ENCODE data around the gene RPL21.
A peak's percentile ranks its signal among the peaks of the same experiment; 100 is the strongest.

The RPL21 gene

GRCh38 chr13:27264181-27264580 lies 12.8 kb downstream of the RPL21 start:
- TF ChIP-seq EP300 (IDR thresholded peaks at IDR 0.05; ENCODE audit: borderline replicate concordance) (no peak), TCF12 (IDR thresholded peaks at IDR 0.05; ENCODE audit: low read depth) (no peak), NFIC (IDR thresholded peaks at IDR 0.05) (no peak), ZBTB7A (IDR thresholded peaks at IDR 0.05; ENCODE audit: low read depth) (no peak), REST (IDR thresholded peaks at IDR 0.05; ENCODE audit: low read depth) (no peak), USF1 (IDR thresholded peaks at IDR 0.05) (no peak), RAD21 (IDR thresholded peaks at IDR 0.05; ENCODE audit: low read depth) (no peak), TEAD4 (IDR thresholded peaks at IDR 0.05) (no peak), YY1 (IDR thresholded peaks at IDR 0.05; ENCODE audit: low read depth) (no peak), CEBPB (IDR thresholded peaks at IDR 0.05) (no peak), FOXM1 (IDR thresholded peaks at IDR 0.05; ENCODE audit: borderline replicate concordance, low read depth) (no peak), CREB1 (IDR thresholded peaks at IDR 0.05; ENCODE audit: low read depth) (no peak), TAF1 (IDR thresholded peaks at IDR 0.05; ENCODE audit: low read depth) (no peak), EGR1 (IDR thresholded peaks at IDR 0.05) (no peak)
- TF ChIP-seq, protein P1, sequence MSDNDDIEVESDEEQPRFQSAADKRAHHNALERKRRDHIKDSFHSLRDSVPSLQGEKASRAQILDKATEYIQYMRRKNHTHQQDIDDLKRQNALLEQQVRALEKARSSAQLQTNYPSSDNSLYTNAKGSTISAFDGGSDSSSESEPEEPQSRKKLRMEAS (IDR thresholded peaks at IDR 0.05), result no peak

- TF ChIP-seq YY1 (IDR thresholded peaks at IDR 0.05; ENCODE audit: low read depth) (no peak), EP300 (IDR thresholded peaks at IDR 0.05; ENCODE audit: borderline replicate concordance) (no peak), REST (IDR thresholded peaks at IDR 0.05; ENCODE audit: low read depth) (no peak), TEAD4 (IDR thresholded peaks at IDR 0.05) (no peak), CREB1 (IDR thresholded peaks at IDR 0.05; ENCODE audit: low read depth) (no peak), FOXM1 (IDR thresholded peaks at IDR 0.05; ENCODE audit: borderline replicate concordance, low read depth) (no peak), RAD21 (IDR thresholded peaks at IDR 0.05; ENCODE audit: low read depth) (no peak), EGR1 (IDR thresholded peaks at IDR 0.05) (no peak), TCF12 (IDR thresholded peaks at IDR 0.05; ENCODE audit: low read depth) (no peak), ZBTB7A (IDR thresholded peaks at IDR 0.05; ENCODE audit: low read depth) (no peak), CEBPB (IDR thresholded peaks at IDR 0.05) (no peak), USF1 (IDR thresholded peaks at IDR 0.05) (no peak), NFIC (IDR thresholded peaks at IDR 0.05) (no peak), TAF1 (IDR thresholded peaks at IDR 0.05; ENCODE audit: low read depth) (no peak)
- TF ChIP-seq, protein P1 (IDR thresholded peaks at IDR 0.05), result no peak
Observed at GRCh38 chr13:27264648-27265047, 13.3 kb downstream of the RPL21 start.

DNA sequence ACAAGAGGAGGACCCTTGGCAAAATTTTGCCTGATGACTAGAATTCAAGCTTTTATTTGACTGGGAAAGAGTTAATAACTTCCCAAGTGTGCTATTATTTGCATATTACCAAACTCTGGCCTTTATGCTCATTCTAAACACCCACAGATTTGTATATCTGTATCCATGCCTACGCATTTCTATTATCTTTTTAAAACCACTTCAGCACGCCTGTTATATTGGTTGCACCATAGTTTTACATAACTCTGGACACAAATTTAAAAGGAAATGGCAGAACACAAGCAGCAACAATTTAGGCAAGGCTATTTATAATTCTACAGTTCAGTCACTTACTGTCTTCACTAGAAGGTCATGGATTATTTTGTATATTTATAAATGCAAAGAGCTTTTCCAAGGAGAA lies 15.6 kb downstream of the RPL21 start:
- no peak for TF ChIP-seq CEBPB (IDR thresholded peaks at IDR 0.05)
- no peak for TF ChIP-seq TAF1 (IDR thresholded peaks at IDR 0.05; ENCODE audit: low read depth)

DNA sequence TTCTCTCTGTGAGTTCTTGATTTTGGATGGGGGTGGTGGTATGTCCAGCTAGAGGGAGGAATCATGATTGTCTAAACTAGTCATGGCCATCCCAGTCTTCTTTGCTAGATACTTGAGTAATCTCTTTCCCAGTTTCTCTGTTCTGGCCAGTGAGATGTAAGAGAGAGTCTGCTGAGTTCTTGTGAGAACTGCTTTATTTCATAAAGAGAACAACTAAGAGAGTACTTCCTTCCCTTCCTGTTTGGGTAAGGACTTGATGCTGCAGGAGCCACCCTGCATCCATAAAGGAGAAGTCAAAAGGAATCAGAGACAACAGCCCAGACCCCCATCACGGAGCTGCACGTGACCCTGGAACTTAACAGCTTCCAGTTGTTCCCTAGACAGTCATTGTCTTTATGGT lies 16.2 kb downstream of the RPL21 start:
- TF ChIP-seq ZBTB7A (IDR thresholded peaks at IDR 0.05; ENCODE audit: low read depth), result no peak
- TF ChIP-seq FOXM1 (IDR thresholded peaks at IDR 0.05; ENCODE audit: borderline replicate concordance, low read depth), result no peak

DNA sequence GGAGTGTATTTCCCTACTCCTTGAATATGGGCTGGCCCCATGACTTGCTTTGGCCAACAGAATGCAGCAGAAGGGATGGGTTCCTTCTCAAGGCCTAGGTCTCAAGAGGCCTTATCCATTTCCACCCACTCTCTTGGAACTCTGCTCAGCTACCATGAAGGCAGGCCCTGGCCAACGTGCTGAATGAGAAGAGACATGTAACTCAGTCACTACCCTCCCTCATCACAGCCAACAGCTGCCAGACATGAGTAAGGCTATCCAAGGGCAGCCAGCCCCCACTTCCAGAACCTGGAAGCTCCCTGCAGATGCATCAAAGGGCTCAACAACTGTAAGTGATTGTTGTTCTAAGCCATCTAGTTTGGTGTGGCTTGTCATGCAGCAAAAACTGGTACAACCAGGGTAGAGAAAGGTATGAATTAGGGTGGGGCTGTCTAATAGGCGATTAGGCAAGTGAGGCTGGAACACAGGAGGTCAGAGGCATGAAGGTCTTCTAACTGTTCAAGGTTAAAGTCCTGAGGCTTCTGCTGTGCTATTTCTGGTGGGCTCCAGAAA lies 17.8 kb downstream of the RPL21 start:
- TF ChIP-seq CREB1 (IDR thresholded peaks at IDR 0.05; ENCODE audit: low read depth) (no peak), ZBTB7A (IDR thresholded peaks at IDR 0.05; ENCODE audit: low read depth) (no peak), TCF12 (IDR thresholded peaks at IDR 0.05; ENCODE audit: low read depth) (no peak), EGR1 (IDR thresholded peaks at IDR 0.05) (no peak), RAD21 (IDR thresholded peaks at IDR 0.05; ENCODE audit: low read depth) (no peak), REST (IDR thresholded peaks at IDR 0.05; ENCODE audit: low read depth) (peak; percentile 74), YY1 (IDR thresholded peaks at IDR 0.05; ENCODE audit: low read depth) (no peak)

Measured in Ishikawa (cell line).